ENCODE measurements around the gene VSNL1.

VSNL1 gene

GRCh38 chr2:17540093-17540812, at the start of gene VSNL1:
Gene VSNL1 (plus strand): TSS chr2:17540696. CDS start chr2:17592075, 51,379 bp downstream.
- no peak for DNase-seq (ENCODE audit: low read depth in 2 of 3, low spot score in 1 of 3)

- no peak for DNase-seq (ENCODE audit: low read depth in 2 of 3, low spot score in 1 of 3)
Observed at GRCh38 chr2:17495590-17495989, 44.9 kb upstream of the VSNL1 start.

- DNase-seq (ENCODE audit: low read depth in 2 of 3, low spot score in 1 of 3) = no peak
Observed at GRCh38 chr2:17497718-17498117, 42.8 kb upstream of the VSNL1 start.

GRCh38 chr2:17506736-17507616, 33.5 kb upstream of the VSNL1 start:
- no peak for DNase-seq (ENCODE audit: low read depth in 2 of 3, low spot score in 1 of 3)

- no peak for DNase-seq (ENCODE audit: low read depth in 2 of 3, low spot score in 1 of 3)
Observed at GRCh38 chr2:17515652-17516051, 24.8 kb upstream of the VSNL1 start.

- DNase-seq (ENCODE audit: low read depth in 2 of 3, low spot score in 1 of 3) = no peak
Observed at GRCh38 chr2:17517481-17518211, 22.9 kb upstream of the VSNL1 start.

GRCh38 chr2:17518212-17519154, 22.0 kb upstream of the VSNL1 start, which contains the start of gene RAD51AP2:
Gene RAD51AP2 (minus strand): TSS chr2:17518440. CDS start chr2:17518415, 25 bp downstream.
- peak in 1 of 3 donors; percentile 3 for DNase-seq (ENCODE audit: low read depth in 2 of 3, low spot score in 1 of 3)

GRCh38 chr2:17519486-17519885, 21.0 kb upstream of the VSNL1 start:
- no peak for DNase-seq (ENCODE audit: low read depth in 2 of 3, low spot score in 1 of 3)

GRCh38 chr2:17520761-17521160, 19.7 kb upstream of the VSNL1 start:
- no peak for DNase-seq (ENCODE audit: low read depth in 2 of 3, low spot score in 1 of 3)

- no peak for DNase-seq (ENCODE audit: low read depth in 2 of 3, low spot score in 1 of 3)
Observed at GRCh38 chr2:17521621-17522020, 18.9 kb upstream of the VSNL1 start.

GRCh38 chr2:17522303-17522702, 18.2 kb upstream of the VSNL1 start:
- no peak for DNase-seq (ENCODE audit: low read depth in 2 of 3, low spot score in 1 of 3)

GRCh38 chr2:17529771-17530170, 10.7 kb upstream of the VSNL1 start:
- no peak for DNase-seq (ENCODE audit: low read depth in 2 of 3, low spot score in 1 of 3)

- no peak for DNase-seq (ENCODE audit: low read depth in 2 of 3, low spot score in 1 of 3)
Observed at GRCh38 chr2:17533546-17533945, 7.0 kb upstream of the VSNL1 start.

- no peak for DNase-seq (ENCODE audit: low read depth in 2 of 3, low spot score in 1 of 3)
Observed at GRCh38 chr2:17536416-17536815, 4.1 kb upstream of the VSNL1 start.

GRCh38 chr2:17538022-17538843, 2.3 kb upstream of the VSNL1 start:
- DNase-seq (ENCODE audit: low read depth in 2 of 3, low spot score in 1 of 3) = no peak

GRCh38 chr2:17538844-17539554, 1.5 kb upstream of the VSNL1 start:
- DNase-seq (ENCODE audit: low read depth in 2 of 3, low spot score in 1 of 3) = no peak

GRCh38 chr2:17539611-17540092, 844 bp upstream of the VSNL1 start:
- no peak for DNase-seq (ENCODE audit: low read depth in 2 of 3, low spot score in 1 of 3)

- no peak for DNase-seq (ENCODE audit: low read depth in 2 of 3, low spot score in 1 of 3)
Observed at GRCh38 chr2:17540813-17541530, 476 bp downstream of the VSNL1 start.

Data from stimulated activated CD4-positive, alpha-beta T cell treated with anti-CD3 and anti-CD28 coated beads, Interleukin-12 subunit alpha, Interleukin-12 subunit beta, amount 100 ng/mL, for 48 hours (primary cell).